ENCODE measurements around the gene EML4.

The EML4 gene

GRCh38 chr2:42310007-42310515 lies 140.9 kb downstream of the EML4 start:
- TF ChIP-seq CTCF (IDR thresholded peaks at IDR 0.05): no peak

- no peak for TF ChIP-seq CTCF (IDR thresholded peaks at IDR 0.05)
Observed at GRCh38 chr2:42312106-42312505, 143.0 kb downstream of the EML4 start.

GRCh38 chr2:42314892-42315468 lies 145.8 kb downstream of the EML4 start:
- TF ChIP-seq CTCF (IDR thresholded peaks at IDR 0.05): no peak

- TF ChIP-seq CTCF (IDR thresholded peaks at IDR 0.05): no peak
Observed at GRCh38 chr2:42315844-42316470, 146.8 kb downstream of the EML4 start.

GRCh38 chr2:42316910-42317309 lies 147.8 kb downstream of the EML4 start:
- TF ChIP-seq CTCF (IDR thresholded peaks at IDR 0.05): no peak

GRCh38 chr2:42317486-42317885 lies 148.3 kb downstream of the EML4 start:
- no peak for TF ChIP-seq CTCF (IDR thresholded peaks at IDR 0.05)

- no peak for TF ChIP-seq CTCF (IDR thresholded peaks at IDR 0.05)
Observed at GRCh38 chr2:42317945-42318344, 148.8 kb downstream of the EML4 start.
